ENCODE data around the gene RGS7BP. TPM values are rescaled to one million over a fixed set of nuclear protein-coding genes. Genes with fewer than 3 reads are reported as not detected.

RGS7BP gene
- total RNA-seq, 1 experiment from 2014 or later, result 0.33 TPM

- Histone ChIP-seq H3K9me3 (ENCODE audit: control insufficient read depth, low read depth, low read length) (no peaks in the 10 kb centered on the region), H3K23me2 (ENCODE audit: insufficient read length, low read depth, low read length, poor library complexity, severe bottlenecking) (no peaks in the 10 kb centered on the region), H4K20me1 (ENCODE audit: control insufficient read depth, insufficient read depth, insufficient read length) (no peaks in the 10 kb centered on the region), H4K8ac (replicated peaks; ENCODE audit: insufficient read length, low read depth, low read length) (no peak overlapping the region), H2BK15ac (ENCODE audit: low read depth, low read length) (no peak overlapping the region), H3K79me2 (ENCODE audit: insufficient read depth, low read length) (no peaks in the 10 kb centered on the region), H3K4me1 (ENCODE audit: insufficient read depth, low read length) (no peaks in the 10 kb centered on the region), H2BK120ac (ENCODE audit: low read depth, low read length, poor library complexity, severe bottlenecking) (no peak overlapping the region), H3K9ac (ENCODE audit: extremely low read depth, insufficient read length, low read length) (no peak overlapping the region), H3K27me3 (ENCODE audit: insufficient read depth, low read length) (no peaks in the 10 kb centered on the region), H2BK12ac (ENCODE audit: insufficient read length, low read depth, low read length) (no peak overlapping the region), H2BK20ac (ENCODE audit: low read depth, low read length, poor library complexity, severe bottlenecking) (no peak overlapping the region), H3K56ac (ENCODE audit: insufficient read length, low read depth, low read length) (no peak overlapping the region), H3K23ac (ENCODE audit: insufficient read length, low read depth, low read length) (no peak overlapping the region), H3K4ac (ENCODE audit: low read depth, low read length) (no peak overlapping the region), H3K14ac (ENCODE audit: insufficient read depth, low read length) (no peak overlapping the region), H2AFZ (ENCODE audit: low read length) (peak overlapping the region; percentile 65), H2BK5ac (ENCODE audit: insufficient read length, low read length) (no peak overlapping the region), H4K91ac (ENCODE audit: insufficient read length, low read depth, low read length) (no peak overlapping the region), H3K79me1 (ENCODE audit: insufficient read depth, low read depth, low read length, poor library complexity, severe bottlenecking) (no peaks in the 10 kb centered on the region), H4K5ac (ENCODE audit: insufficient read length, low read depth, low read length) (no peak overlapping the region), H3K27ac (ENCODE audit: insufficient read length, low read depth, low read length) (no peak overlapping the region), H2AK5ac (ENCODE audit: insufficient read length, low read length) (no peak overlapping the region), H3K4me2 (ENCODE audit: insufficient read depth, insufficient read length, low read length) (no peak overlapping the region), H3T11ph (ENCODE audit: low read length) (no peak overlapping the region), H3K18ac (ENCODE audit: insufficient read length, low read depth, low read length) (no peak overlapping the region)
- no CpG with 5 or more reads among the region's 10 CpGs for WGBS (ENCODE audit: extremely low coverage, insufficient read length, low lambda C conversion rate)
- no peaks in the 10 kb centered on the region for H3K9me3 Mint-ChIP-seq
- no peaks in the 10 kb centered on the region; a peak in 1 of 7 replicates for H3K36me3 Mint-ChIP-seq (ENCODE audit: insufficient read depth in 1 of 3, low read depth in 3 of 3)
- no peak overlapping the region; a peak in 1 of 5 replicates for H3K4me3 Mint-ChIP-seq
- peaks cover 6 to 13% of the 10 kb centered on the region in 2 experiments for H3K4me1 Mint-ChIP-seq
- H3K27me3 Mint-ChIP-seq (ENCODE audit: low read depth), result peaks cover 2% of the 10 kb centered on the region
- DNase-seq, result peak; percentile 37
- TF ChIP-seq CTCF (conservative IDR thresholded peaks at IDR 0.05), result peak; percentile 42; the same call in 2 of the 3 replicates
- H3K27ac Mint-ChIP-seq, result no peak overlapping the region
Measured at GRCh38 chr5:64637837-64638443, 132.1 kb downstream of the RGS7BP start.

Measured in H9 (cell line).